SK-N-SH treated with all-trans-retinoic acid at 6 μM for 48 hours (cell line): ENCODE data around the gene ADGRB2.

Experiments
- ATAC-seq: fragments of 200-7000 bp; cut with Tn5 transposase; 3 replicates; pipeline ENCODE4 v1.9.1; 2020; ENCODE audit warnings: mild to moderate bottlenecking, moderate library complexity
- ARNTL ChIP-seq: fragments of 450-650 bp; formaldehyde crosslinking; IDR thresholded peaks from 2 replicates; pipeline ENCODE4 v1.5.0; 2020; ENCODE audit warnings: low read depth, mild to moderate bottlenecking, moderate library complexity, borderline replicate concordance
- BACH2 ChIP-seq: fragments of 250-450 bp; sonication (Bioruptor Pico); IDR thresholded peaks from 2 replicates; pipeline ENCODE4 v1.9.0; 2021; ENCODE audit warnings: mild to moderate bottlenecking, borderline replicate concordance
- CSDC2 ChIP-seq: fragments of 250-450 bp; sonication (Bioruptor Pico); IDR thresholded peaks from 2 replicates; pipeline ENCODE4 v1.5.0; 2020; ENCODE audit warnings: mild to moderate bottlenecking, moderate library complexity
- ESRRG ChIP-seq: fragments of 250-450 bp; sonication (Bioruptor Pico); IDR thresholded peaks from 2 replicates; pipeline ENCODE4 v1.6.1; 2021; ENCODE audit warnings: mild to moderate bottlenecking
- GLIS3 ChIP-seq: fragments of 250-450 bp; sonication (Bioruptor Pico); IDR thresholded peaks from 2 replicates; pipeline ENCODE4 v1.5.0; 2020; ENCODE audit warnings: mild to moderate bottlenecking, moderate library complexity
- ISL1 ChIP-seq: fragments of 250-450 bp; sonication (Bioruptor Pico); IDR thresholded peaks from 2 replicates; pipeline ENCODE4 v2.1.2; 2022; ENCODE audit warnings: mild to moderate bottlenecking, moderate library complexity
- OSR1 ChIP-seq: fragments of 250-450 bp; sonication (Bioruptor Pico); IDR thresholded peaks from 2 replicates; pipeline ENCODE4 v1.8.0; 2022; ENCODE audit warnings: moderate library complexity, mild to moderate bottlenecking, inconsistent platforms
- SNAI2 ChIP-seq: fragments of 250-450 bp; sonication (Bioruptor Pico); IDR thresholded peaks from 2 replicates; pipeline ENCODE4 v1.5.0; 2020; ENCODE audit warnings: mild to moderate bottlenecking, moderate library complexity
- TCF4 ChIP-seq: fragments of 250-450 bp; sonication (Bioruptor Pico); IDR thresholded peaks from 2 replicates; pipeline ENCODE4 v1.8.0; 2021; ENCODE audit warnings: mild to moderate bottlenecking, moderate library complexity, borderline replicate concordance
- TOX ChIP-seq: fragments of 250-450 bp; sonication (Bioruptor Pico); IDR thresholded peaks from 2 replicates; pipeline ENCODE4 v1.8.0; 2021; ENCODE audit warnings: mild to moderate bottlenecking, moderate library complexity, borderline replicate concordance
- ZC3H10 ChIP-seq: fragments of 250-450 bp; sonication (Bioruptor Pico); IDR thresholded peaks from 2 replicates; pipeline ENCODE4 v1.5.1; 2021; ENCODE audit warnings: mild to moderate bottlenecking, moderate library complexity
- ZFP3 ChIP-seq: fragments of 250-450 bp; sonication (Bioruptor Pico); IDR thresholded peaks from 2 replicates; pipeline ENCODE4 v1.5.0; 2020; ENCODE audit warnings: mild to moderate bottlenecking, moderate library complexity
- ZFP30 ChIP-seq: fragments of 450-650 bp; formaldehyde crosslinking; IDR thresholded peaks from 2 replicates; pipeline ENCODE4 v1.5.0; 2022; ENCODE audit warnings: mild to moderate bottlenecking, moderate library complexity
- ZNF565 ChIP-seq: fragments of 450-650 bp; formaldehyde crosslinking; conservative IDR thresholded peaks from 2 replicates; pipeline ENCODE4 v1.5.0; 2020; ENCODE audit warnings: low read depth, mild to moderate bottlenecking, moderate library complexity
- ZNF70 ChIP-seq: fragments of 450-650 bp; formaldehyde crosslinking; IDR thresholded peaks from 2 replicates; pipeline ENCODE4 v1.5.0; 2020; ENCODE audit warnings: mild to moderate bottlenecking, moderate library complexity
- ZNF8 ChIP-seq: fragments of 450-650 bp; formaldehyde crosslinking; IDR thresholded peaks from 2 replicates; pipeline ENCODE4 v1.5.0; 2020; ENCODE audit warnings: mild to moderate bottlenecking, moderate library complexity
- TF ChIP-seq, protein P1 (sequence below): fragments of 250-450 bp; sonication (Bioruptor Pico); IDR thresholded peaks from 2 replicates; pipeline ENCODE4 v1.5.0; 2020; ENCODE audit warnings: mild to moderate bottlenecking, moderate library complexity
- TF ChIP-seq, protein P2 (sequence below): fragments of 250-450 bp; sonication (Bioruptor Pico); IDR thresholded peaks from 2 replicates; pipeline ENCODE4 v1.8.0; 2021; ENCODE audit warnings: low read depth, mild to moderate bottlenecking, moderate library complexity, borderline replicate concordance
- TF ChIP-seq, protein P3 (sequence below): fragments of 250-450 bp; sonication (Bioruptor Pico); IDR thresholded peaks from 2 replicates; pipeline ENCODE4 v1.8.0; 2020; ENCODE audit warnings: mild to moderate bottlenecking, moderate library complexity, borderline replicate concordance

The ADGRB2 gene

DNA sequence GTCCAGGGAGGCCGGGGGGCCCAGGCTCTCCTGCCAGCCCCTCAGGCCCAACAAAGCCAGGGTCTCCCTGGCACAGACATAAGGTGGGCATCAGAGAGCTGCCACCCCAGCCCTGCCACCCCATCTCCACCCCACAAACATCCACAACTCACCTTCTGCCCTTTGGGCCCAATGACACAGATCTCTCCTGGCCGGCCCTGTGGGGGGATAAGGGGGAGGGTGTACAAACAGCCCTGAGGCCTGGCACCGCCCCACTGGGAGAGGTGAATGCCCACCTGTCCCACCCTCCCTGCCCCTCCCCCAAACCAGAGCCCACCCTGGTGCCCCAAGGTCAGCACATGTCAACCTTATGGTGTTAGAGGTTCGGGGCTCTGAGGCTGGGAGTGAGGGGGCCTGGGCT is 72.7 kb downstream of the ADGRB2 start:
- no peak for ATAC-seq

DNA sequence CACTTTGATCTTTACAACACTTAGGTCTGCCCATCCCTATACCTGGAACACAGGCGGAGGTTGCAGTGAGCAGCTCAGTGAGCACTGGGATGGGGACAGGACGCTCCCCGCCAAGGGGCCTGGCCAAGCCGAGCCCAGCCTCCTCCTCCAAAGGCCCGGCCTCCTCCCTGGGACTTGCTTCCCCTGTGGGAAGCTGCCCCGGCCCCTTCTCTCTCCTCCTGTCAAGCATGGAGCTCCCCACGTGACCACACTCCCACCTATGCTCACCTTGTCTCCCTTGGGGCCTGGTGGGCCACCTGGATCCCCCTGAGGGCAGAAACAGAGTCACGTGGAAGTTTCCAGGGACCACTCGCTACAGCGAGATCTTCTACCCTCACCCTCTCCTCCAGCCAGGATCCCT is 73.2 kb downstream of the ADGRB2 start:
- ATAC-seq: no peak
- TF ChIP-seq, protein P1, sequence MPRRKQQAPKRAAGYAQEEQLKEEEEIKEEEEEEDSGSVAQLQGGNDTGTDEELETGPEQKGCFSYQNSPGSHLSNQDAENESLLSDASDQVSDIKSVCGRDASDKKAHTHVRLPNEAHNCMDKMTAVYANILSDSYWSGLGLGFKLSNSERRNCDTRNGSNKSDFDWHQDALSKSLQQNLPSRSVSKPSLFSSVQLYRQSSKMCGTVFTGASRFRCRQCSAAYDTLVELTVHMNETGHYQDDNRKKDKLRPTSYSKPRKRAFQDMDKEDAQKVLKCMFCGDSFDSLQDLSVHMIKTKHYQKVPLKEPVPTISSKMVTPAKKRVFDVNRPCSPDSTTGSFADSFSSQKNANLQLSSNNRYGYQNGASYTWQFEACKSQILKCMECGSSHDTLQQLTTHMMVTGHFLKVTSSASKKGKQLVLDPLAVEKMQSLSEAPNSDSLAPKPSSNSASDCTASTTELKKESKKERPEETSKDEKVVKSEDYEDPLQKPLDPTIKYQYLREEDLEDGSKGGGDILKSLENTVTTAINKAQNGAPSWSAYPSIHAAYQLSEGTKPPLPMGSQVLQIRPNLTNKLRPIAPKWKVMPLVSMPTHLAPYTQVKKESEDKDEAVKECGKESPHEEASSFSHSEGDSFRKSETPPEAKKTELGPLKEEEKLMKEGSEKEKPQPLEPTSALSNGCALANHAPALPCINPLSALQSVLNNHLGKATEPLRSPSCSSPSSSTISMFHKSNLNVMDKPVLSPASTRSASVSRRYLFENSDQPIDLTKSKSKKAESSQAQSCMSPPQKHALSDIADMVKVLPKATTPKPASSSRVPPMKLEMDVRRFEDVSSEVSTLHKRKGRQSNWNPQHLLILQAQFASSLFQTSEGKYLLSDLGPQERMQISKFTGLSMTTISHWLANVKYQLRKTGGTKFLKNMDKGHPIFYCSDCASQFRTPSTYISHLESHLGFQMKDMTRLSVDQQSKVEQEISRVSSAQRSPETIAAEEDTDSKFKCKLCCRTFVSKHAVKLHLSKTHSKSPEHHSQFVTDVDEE (CRISPR knock-in tag): no peak
- TF ChIP-seq ZFP30 (CRISPR knock-in tag) (no peak), ARNTL (CRISPR knock-in tag) (no peak), SNAI2 (CRISPR knock-in tag) (no peak), OSR1 (no peak)
- TF ChIP-seq, all 23 proteins: peak for 0

More for the DNA sequence above, 72.7 kb downstream of the ADGRB2 start:
- TF ChIP-seq GLIS3 (CRISPR knock-in tag) (no peak), ESRRG (CRISPR knock-in tag) (no peak), ZNF8 (no peak), TCF4 (CRISPR knock-in tag) (no peak), OSR1 (no peak), ISL1 (no peak), ZNF565 (CRISPR knock-in tag) (no peak), TOX (no peak), ZNF70 (no peak), BACH2 (CRISPR knock-in tag) (no peak), CSDC2 (CRISPR knock-in tag) (no peak)
- TF ChIP-seq, protein P2, sequence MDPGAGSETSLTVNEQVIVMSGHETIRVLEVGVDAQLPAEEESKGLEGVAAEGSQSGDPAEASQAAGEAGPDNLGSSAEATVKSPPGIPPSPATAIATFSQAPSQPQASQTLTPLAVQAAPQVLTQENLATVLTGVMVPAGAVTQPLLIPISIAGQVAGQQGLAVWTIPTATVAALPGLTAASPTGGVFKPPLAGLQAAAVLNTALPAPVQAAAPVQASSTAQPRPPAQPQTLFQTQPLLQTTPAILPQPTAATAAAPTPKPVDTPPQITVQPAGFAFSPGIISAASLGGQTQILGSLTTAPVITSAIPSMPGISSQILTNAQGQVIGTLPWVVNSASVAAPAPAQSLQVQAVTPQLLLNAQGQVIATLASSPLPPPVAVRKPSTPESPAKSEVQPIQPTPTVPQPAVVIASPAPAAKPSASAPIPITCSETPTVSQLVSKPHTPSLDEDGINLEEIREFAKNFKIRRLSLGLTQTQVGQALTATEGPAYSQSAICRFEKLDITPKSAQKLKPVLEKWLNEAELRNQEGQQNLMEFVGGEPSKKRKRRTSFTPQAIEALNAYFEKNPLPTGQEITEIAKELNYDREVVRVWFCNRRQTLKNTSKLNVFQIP (CRISPR knock-in tag): no peak
- TF ChIP-seq, protein P3, sequence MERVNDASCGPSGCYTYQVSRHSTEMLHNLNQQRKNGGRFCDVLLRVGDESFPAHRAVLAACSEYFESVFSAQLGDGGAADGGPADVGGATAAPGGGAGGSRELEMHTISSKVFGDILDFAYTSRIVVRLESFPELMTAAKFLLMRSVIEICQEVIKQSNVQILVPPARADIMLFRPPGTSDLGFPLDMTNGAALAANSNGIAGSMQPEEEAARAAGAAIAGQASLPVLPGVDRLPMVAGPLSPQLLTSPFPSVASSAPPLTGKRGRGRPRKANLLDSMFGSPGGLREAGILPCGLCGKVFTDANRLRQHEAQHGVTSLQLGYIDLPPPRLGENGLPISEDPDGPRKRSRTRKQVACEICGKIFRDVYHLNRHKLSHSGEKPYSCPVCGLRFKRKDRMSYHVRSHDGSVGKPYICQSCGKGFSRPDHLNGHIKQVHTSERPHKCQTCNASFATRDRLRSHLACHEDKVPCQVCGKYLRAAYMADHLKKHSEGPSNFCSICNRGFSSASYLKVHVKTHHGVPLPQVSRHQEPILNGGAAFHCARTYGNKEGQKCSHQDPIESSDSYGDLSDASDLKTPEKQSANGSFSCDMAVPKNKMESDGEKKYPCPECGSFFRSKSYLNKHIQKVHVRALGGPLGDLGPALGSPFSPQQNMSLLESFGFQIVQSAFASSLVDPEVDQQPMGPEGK (CRISPR knock-in tag): no peak

DNA sequence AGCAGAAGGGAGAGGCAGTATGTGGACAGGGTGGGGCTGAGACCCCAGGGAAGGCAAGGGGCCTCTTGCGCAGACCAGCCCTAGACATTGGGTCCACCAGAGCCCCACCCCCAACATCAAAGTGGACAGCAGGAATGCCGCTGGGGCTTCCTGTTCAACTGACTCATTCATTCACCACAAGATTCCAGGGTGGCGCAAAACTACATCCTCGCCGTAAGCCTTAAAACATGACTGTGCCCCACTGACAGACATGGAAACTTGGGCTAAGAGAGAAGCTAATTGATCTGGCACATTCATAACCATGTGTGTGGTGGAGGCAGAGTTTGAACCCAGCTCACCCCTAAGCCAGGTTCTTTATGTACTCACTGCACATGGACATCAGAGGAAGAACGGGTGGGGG is 74.3 kb downstream of the ADGRB2 start:
- ATAC-seq: peak; percentile 89

DNA sequence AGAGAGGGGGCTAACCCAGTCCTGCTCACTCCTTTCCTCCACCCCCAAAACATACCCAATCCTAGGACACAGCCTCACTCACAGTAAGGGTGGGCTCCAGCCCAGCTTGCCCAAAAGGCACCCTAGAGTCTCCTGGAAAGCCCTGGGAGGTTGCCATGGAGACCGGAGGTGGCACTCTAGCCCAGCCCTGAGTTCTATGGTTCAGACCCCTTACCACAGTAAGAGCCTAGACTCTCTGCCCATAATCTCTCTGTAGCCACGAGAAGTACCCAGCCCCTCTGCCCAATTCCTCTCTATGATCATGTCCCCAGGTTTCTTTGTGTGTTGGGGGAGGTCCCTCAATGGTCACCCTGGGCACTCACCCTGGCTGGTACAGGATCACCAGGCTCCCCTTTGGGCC is 74.8 kb downstream of the ADGRB2 start:
- TF ChIP-seq ESRRG (CRISPR knock-in tag) (no peak), GLIS3 (CRISPR knock-in tag) (no peak)
- no peak; the same call in 2 of the 3 replicates for ATAC-seq

More for the DNA sequence above, 74.3 kb downstream of the ADGRB2 start:
- TF ChIP-seq GLIS3 (CRISPR knock-in tag) (no peak), ISL1 (no peak), TOX (no peak), ZFP30 (CRISPR knock-in tag) (no peak), CSDC2 (CRISPR knock-in tag) (no peak), ZFP3 (CRISPR knock-in tag) (no peak), ZC3H10 (CRISPR knock-in tag) (no peak)
- TF ChIP-seq, protein P1 (CRISPR knock-in tag): no peak
- TF ChIP-seq, all 23 proteins: peak for 0
